MM.1S (cell line): ENCODE data around the gene GPX4.
A peak's percentile ranks its signal among the peaks of the same experiment; 100 is the strongest.

Source experiments
- DNase-seq: peaks from one replicate; pipeline ENCODE4 v3.0.0-alpha.2; 2015
- H2AFZ ChIP-seq: fragments of 300-600 bp; sonication (generic); 2 replicates; pipeline ENCODE4 v1.6.0; 2016; ENCODE audit warnings: antibody characterized with exemption, low read length
- H3F3A ChIP-seq: fragments of 300-600 bp; sonication (generic); 2 replicates; pipeline ENCODE4 v1.6.1; 2016; ENCODE audit warnings: mild to moderate bottlenecking, antibody characterized with exemption, low read length, moderate library complexity, mixed read lengths; ENCODE audit not compliant: insufficient read depth
- H3K27ac ChIP-seq: fragments of 300-600 bp; sonication (generic); 2 replicates; pipeline ENCODE4 v1.5.1; 2016; ENCODE audit warnings: mild to moderate bottlenecking, low read length
- H3K27me3 ChIP-seq: fragments of 300-600 bp; sonication (generic); replicated peaks from 2 replicates; pipeline ENCODE4 v1.6.0; 2016; ENCODE audit warnings: low read length; ENCODE audit not compliant: insufficient read depth
- H3K36me3 ChIP-seq: fragments of 300-600 bp; sonication (generic); replicated peaks from 2 replicates; pipeline ENCODE4 v1.6.1; 2016; ENCODE audit warnings: mild to moderate bottlenecking, low read length, mixed read lengths; ENCODE audit not compliant: insufficient read depth
- H3K4me1 ChIP-seq: fragments of 300-600 bp; sonication (generic); 2 replicates; pipeline ENCODE4 v1.6.1; 2016; ENCODE audit warnings: low read length, mixed read lengths
- H3K4me2 ChIP-seq: fragments of 300-600 bp; sonication (generic); 2 replicates; pipeline ENCODE4 v1.6.0; 2016; ENCODE audit warnings: low read depth, low read length
- H3K4me3 ChIP-seq: fragments of 300-600 bp; sonication (generic); 2 replicates; pipeline ENCODE4 v1.5.1; 2016; ENCODE audit warnings: low read length, mixed read lengths
- H3K79me2 ChIP-seq: fragments of 300-600 bp; sonication (generic); 2 replicates; pipeline ENCODE4 v1.6.1; 2016; ENCODE audit warnings: mixed run types, low read length, mixed read lengths
- H3K9ac ChIP-seq: fragments of 300-600 bp; sonication (generic); 2 replicates; pipeline ENCODE4 v1.6.1; 2016; ENCODE audit warnings: low read length, mixed read lengths
- H3K9me2 ChIP-seq: fragments of 300-600 bp; sonication (generic); replicated peaks from 2 replicates; pipeline ENCODE4 v1.6.1; 2016; ENCODE audit warnings: mild to moderate bottlenecking, low read length, mixed read lengths; ENCODE audit not compliant: insufficient read depth
- H3K9me3 ChIP-seq: fragments of 300-600 bp; sonication (generic); replicated peaks from 2 replicates; pipeline ENCODE4 v1.6.1; 2016; ENCODE audit warnings: mild to moderate bottlenecking, low read length, mixed read lengths; ENCODE audit not compliant: insufficient read depth
- H4K20me1 ChIP-seq: fragments of 300-600 bp; sonication (generic); 2 replicates; pipeline ENCODE4 v1.6.1; 2016; ENCODE audit warnings: mild to moderate bottlenecking, low read length, moderate library complexity, mixed read lengths; ENCODE audit not compliant: insufficient read depth
- EZH2 ChIP-seq: fragments of 300-600 bp; sonication (generic); optimal IDR thresholded peaks from 2 replicates; pipeline ENCODE3; 2017; ENCODE audit warnings: low read depth, mild to moderate bottlenecking, antibody characterized with exemption, low read length, mixed read lengths
- EZH2phosphoT487 ChIP-seq: fragments of 300-600 bp; sonication (generic); IDR thresholded peaks from 2 replicates; pipeline ENCODE4 v1.6.1; 2018; ENCODE audit warnings: antibody characterized with exemption, low read length
- TF ChIP-seq, protein P1 (sequence below): fragments of 300-600 bp; sonication (generic); IDR thresholded peaks from 2 replicates; pipeline ENCODE4 v1.5.1; 2016; ENCODE audit warnings: antibody characterized with exemption, low read length, mixed read lengths

GPX4 gene

GRCh38 chr19:1101337-1101698 lies 2.5 kb upstream of the GPX4 start:
- H3F3A ChIP-seq: peaks cover 4% of the 10 kb centered on the region; the same call in 1 of the 2 replicates
- H3K4me2 ChIP-seq: no peak overlapping the region
- H3K27ac ChIP-seq: no peak overlapping the region
- no peaks in the 10 kb centered on the region for H3K9me2 ChIP-seq
- H3K4me1 ChIP-seq: peaks cover 3% of the 10 kb centered on the region; the same call in 1 of the 2 replicates
- no peaks in the 10 kb centered on the region for H3K9me3 ChIP-seq
- H4K20me1 ChIP-seq: no peaks in the 10 kb centered on the region
- no peak overlapping the region for H3K9ac ChIP-seq
- H2AFZ ChIP-seq: no peak overlapping the region
- TF ChIP-seq EZH2phosphoT487: no peak
- TF ChIP-seq, protein P1, sequence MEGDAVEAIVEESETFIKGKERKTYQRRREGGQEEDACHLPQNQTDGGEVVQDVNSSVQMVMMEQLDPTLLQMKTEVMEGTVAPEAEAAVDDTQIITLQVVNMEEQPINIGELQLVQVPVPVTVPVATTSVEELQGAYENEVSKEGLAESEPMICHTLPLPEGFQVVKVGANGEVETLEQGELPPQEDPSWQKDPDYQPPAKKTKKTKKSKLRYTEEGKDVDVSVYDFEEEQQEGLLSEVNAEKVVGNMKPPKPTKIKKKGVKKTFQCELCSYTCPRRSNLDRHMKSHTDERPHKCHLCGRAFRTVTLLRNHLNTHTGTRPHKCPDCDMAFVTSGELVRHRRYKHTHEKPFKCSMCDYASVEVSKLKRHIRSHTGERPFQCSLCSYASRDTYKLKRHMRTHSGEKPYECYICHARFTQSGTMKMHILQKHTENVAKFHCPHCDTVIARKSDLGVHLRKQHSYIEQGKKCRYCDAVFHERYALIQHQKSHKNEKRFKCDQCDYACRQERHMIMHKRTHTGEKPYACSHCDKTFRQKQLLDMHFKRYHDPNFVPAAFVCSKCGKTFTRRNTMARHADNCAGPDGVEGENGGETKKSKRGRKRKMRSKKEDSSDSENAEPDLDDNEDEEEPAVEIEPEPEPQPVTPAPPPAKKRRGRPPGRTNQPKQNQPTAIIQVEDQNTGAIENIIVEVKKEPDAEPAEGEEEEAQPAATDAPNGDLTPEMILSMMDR: no peak
- TF ChIP-seq EZH2: no peak
- no peak for DNase-seq
- H3K79me2 ChIP-seq: peaks cover 16% of the 10 kb centered on the region
- no peaks in the 10 kb centered on the region for H3K27me3 ChIP-seq
- no peaks in the 10 kb centered on the region for H3K36me3 ChIP-seq
- H3K4me3 ChIP-seq: no peak overlapping the region

DNA sequence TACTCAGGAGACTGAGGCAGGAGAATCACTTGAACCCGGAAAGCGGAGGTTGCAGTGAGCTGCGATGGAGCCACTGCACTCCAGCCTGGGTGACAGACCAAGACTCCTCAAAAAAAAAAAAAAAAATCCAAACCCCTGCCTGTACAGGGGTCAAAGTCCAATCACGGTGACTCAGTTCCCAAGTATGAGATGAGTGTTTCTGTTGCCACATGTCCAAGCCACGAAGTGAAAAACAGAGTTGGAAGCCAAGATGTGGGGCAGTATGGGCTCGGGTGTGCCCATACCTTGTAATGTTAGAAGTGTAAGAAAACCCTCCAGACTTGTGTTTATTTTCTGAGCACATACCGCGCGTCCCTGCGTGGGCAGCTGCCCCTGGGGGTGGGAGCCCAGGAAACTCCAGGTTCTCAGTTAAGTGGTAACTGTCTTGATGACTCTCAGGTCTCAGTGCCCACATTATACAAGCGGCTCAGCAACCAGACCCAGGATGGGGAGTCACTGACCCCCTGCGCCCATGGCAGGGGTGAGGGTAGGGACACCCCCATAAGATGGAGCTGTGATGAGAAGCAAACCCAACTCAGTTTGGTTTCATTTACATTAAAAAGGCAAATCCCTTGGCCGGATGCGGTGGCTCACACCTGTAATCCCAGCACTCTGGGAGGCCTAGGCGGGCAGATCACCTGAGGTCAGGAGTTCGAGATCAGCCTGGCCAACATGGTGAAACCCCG lies 1.2 kb upstream of the GPX4 start:
- DNase-seq: no peak
- H3K79me2 ChIP-seq: peaks cover 22% of the 10 kb centered on the region
- no peak overlapping the region for H2AFZ ChIP-seq
- no peaks in the 10 kb centered on the region for H3K9me3 ChIP-seq
- peaks cover 3% of the 10 kb centered on the region; the same call in 1 of the 2 replicates for H3K4me1 ChIP-seq
- H3K4me2 ChIP-seq: no peak overlapping the region
- H3K4me3 ChIP-seq: no peak overlapping the region
- H3K9ac ChIP-seq: no peak overlapping the region
- no peak for TF ChIP-seq EZH2
- TF ChIP-seq, protein P1: no peak
- no peak for TF ChIP-seq EZH2phosphoT487
- H3K27me3 ChIP-seq: no peaks in the 10 kb centered on the region
- H3F3A ChIP-seq: peaks cover 7% of the 10 kb centered on the region; the same call in 1 of the 2 replicates
- no peaks in the 10 kb centered on the region for H4K20me1 ChIP-seq
- no peaks in the 10 kb centered on the region for H3K36me3 ChIP-seq
- no peak overlapping the region for H3K27ac ChIP-seq
- no peaks in the 10 kb centered on the region for H3K9me2 ChIP-seq

- TF ChIP-seq EZH2 (no peak), EZH2phosphoT487 (no peak)
- TF ChIP-seq, protein P1: no peak
- Histone ChIP-seq H2AFZ (peak overlapping the region; percentile 52), H3K9me2 (no peaks in the 10 kb centered on the region), H3K4me1 (peaks cover 3% of the 10 kb centered on the region; the same call in 1 of the 2 replicates), H3K27ac (no peak overlapping the region), H3K79me2 (peaks cover 22% of the 10 kb centered on the region), H3K4me3 (peak overlapping the region; percentile 32), H3F3A (peaks cover 7% of the 10 kb centered on the region; the same call in 1 of the 2 replicates), H3K9ac (peak overlapping the region; percentile 35; the same call in 1 of the 2 replicates), H3K4me2 (peak overlapping the region; percentile 63; the same call in 1 of the 2 replicates), H4K20me1 (no peaks in the 10 kb centered on the region), H3K9me3 (no peaks in the 10 kb centered on the region), H3K36me3 (no peaks in the 10 kb centered on the region), H3K27me3 (no peaks in the 10 kb centered on the region)
- DNase-seq: no peak
These were observed 574 bp upstream of the GPX4 start for GRCh38 chr19:1103132-1103707.
